ENCODE measurements around the gene HLTF.

Gene HLTF

DNA sequence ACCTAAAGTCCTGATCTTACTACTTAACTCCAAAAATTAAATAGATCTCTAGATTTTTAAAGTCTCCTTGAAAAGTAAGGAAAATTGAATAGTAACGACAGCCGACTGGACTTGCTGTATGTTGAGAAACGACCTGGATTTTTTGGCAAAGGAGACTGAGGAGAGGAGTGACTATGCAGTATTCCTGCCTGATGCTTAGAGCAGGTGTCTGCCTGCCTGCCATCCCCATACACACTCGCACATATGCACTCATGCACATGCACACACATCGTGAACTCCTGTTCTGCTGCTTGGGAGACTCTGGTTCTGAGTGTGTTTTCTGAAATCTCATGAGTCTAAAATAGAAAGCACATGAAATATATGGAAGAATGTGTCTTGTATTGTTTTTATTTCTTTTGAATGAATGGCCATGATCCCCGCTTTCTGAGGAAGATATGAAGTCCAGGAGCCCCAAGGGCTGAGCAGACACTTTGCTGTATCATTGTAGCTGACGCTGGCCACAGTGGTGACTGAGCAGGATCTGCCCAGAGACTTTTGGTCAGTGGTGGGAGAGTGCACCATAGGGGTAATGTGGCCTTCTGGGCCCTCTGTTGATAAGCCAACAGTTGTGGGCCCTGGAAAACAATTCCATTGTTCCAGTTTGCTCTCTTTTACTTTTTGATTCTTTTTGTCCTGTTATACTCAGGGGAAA, 78.6 kb downstream of the HLTF start:
- TF ChIP-seq Cebpa-rat (IDR thresholded peaks at IDR 0.05) = no peak
- Histone ChIP-seq H3K4me3 (no peak overlapping the region), H3K4me1 (peaks cover 0 to 29% (median 25%) of the 10 kb centered on the region in 10 experiments; a peak in 18 of 20 replicates), H3K4me2 (no peak overlapping the region), H3K9me3 (replicated peaks in 1 of 11) (no peaks in the 10 kb centered on the region), H3K9ac (no peak overlapping the region), H3K27me3 (no peaks in the 10 kb centered on the region), H4K20me1 (peaks cover 0 to 17% (median 4%) of the 10 kb centered on the region in 11 experiments; a peak in 9 of 22 replicates), H3K36me3 (peaks cover 53 to 89% (median 72%) of the 10 kb centered on the region in 11 experiments), H3K27ac (no peak overlapping the region)

DNA sequence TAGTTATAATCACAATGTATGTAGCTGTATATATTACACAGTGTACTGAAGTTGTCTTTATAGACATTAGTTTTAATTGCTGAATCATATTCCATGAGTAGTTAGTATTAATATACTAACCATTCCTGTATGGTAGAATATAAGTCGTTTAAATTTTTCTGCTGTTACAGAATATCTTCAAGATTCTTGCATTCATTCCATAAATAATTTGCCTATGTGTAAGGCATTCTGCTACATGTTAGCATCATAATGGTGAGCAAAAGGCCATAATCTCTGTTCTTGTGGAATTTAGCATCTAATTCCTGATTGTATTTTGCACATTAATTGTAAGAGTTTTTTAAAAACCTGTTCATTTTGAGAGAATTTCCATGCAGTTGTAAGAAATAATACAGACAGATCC, 80.9 kb downstream of the HLTF start:
- H3K4me2 ChIP-seq = no peak overlapping the region

DNA sequence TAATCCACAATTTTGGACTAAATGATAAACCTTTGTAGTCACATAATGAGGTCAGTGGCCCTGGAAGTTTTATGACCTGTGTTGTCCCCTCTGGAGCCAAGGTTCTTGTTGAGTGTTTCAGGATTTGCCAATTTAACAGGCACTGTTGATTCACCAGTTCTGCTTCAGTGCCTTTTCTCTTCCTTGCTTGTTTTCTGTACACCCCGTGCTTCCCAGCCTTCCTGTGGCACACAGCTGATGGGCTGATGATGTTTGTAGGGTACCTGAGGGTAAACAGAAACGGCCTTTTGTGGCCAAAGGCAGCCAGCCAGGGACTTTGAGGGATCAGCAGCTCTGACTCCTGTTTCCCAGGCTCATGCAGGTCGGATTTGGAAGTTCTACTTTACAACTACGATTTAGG, 81.7 kb downstream of the HLTF start:
- Histone ChIP-seq H3K9me3 (replicated peaks in 1 of 11) (no peaks in the 10 kb centered on the region), H3K4me2 (peak overlapping the region in 9 of 11 experiments; percentile 23 to 68 (median 61); a peak in 16 of 22 replicates), H3K9ac (peak overlapping the region in 2 of 11 experiments; percentile 1 to 18; a peak in 1 of 22 replicates), H3K36me3 (peaks cover 32 to 89% (median 59%) of the 10 kb centered on the region in 11 experiments), H3K27me3 (no peaks in the 10 kb centered on the region), H3K4me3 (no peak overlapping the region), H4K20me1 (peaks cover 0 to 20% (median 4%) of the 10 kb centered on the region in 11 experiments; a peak in 9 of 22 replicates), H3K27ac (peak overlapping the region in 4 of 11 experiments; percentile 12 to 38 (median 20); a peak in 3 of 22 replicates), H3K4me1 (peaks cover 0 to 25% (median 21%) of the 10 kb centered on the region in 10 experiments; a peak in 18 of 20 replicates)
- no peak for TF ChIP-seq Cebpa-rat (IDR thresholded peaks at IDR 0.05)

More for the DNA sequence above, 80.9 kb downstream of the HLTF start:
- Histone ChIP-seq H3K27me3 (no peaks in the 10 kb centered on the region), H3K9ac (no peak overlapping the region), H4K20me1 (peaks cover 0 to 18% (median 4%) of the 10 kb centered on the region in 11 experiments; a peak in 9 of 22 replicates), H3K4me1 (peaks cover 0 to 29% (median 25%) of the 10 kb centered on the region in 10 experiments; a peak in 18 of 20 replicates), H3K36me3 (peaks cover 32 to 89% (median 59%) of the 10 kb centered on the region in 11 experiments), H3K9me3 (replicated peaks in 1 of 11) (no peaks in the 10 kb centered on the region), H3K4me3 (no peak overlapping the region), H3K27ac (no peak overlapping the region)
- TF ChIP-seq Cebpa-rat (IDR thresholded peaks at IDR 0.05) = no peak

DNA sequence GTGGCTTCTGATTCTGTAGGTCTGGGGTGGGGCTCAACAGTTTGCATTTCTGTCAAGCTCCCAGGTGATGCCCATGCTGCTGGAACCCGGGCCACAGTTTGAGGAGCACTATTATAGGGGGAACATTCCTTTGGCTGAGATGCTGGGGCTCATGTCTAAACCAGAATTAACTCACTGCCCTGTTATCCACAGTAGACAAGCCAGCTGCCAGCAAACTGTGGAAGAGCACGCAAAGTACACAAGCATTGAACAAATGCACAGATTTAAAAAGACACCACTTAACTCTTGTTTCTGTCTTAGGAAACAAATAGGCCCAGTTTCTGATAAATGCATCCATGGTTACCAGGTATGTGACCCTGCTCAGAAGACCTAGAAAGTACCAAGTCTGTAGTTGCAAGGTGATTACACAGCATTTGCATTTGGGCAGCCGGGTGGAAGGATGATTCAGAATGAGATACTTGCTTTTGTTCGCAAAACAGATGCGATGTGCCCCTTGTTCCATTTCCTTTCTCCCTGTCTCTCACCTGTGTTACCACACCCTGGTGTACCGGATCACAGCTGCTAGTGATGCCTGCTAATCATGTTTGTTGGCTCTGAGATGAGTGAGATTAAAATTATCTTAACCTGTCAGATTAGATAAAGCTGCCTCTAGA, 82.6 kb downstream of the HLTF start:
- H3K4me3 ChIP-seq = no peak overlapping the region
- H4K20me1 ChIP-seq = peaks cover 0 to 29% (median 4%) of the 10 kb centered on the region in 11 experiments; a peak in 9 of 22 replicates
- no peaks in the 10 kb centered on the region for H3K9me3 ChIP-seq (replicated peaks in 1 of 11)
- H3K36me3 ChIP-seq = peaks cover 31 to 88% (median 57%) of the 10 kb centered on the region in 11 experiments
- H3K27me3 ChIP-seq = no peaks in the 10 kb centered on the region
- no peak for TF ChIP-seq Cebpa-rat (IDR thresholded peaks at IDR 0.05)
- no peak overlapping the region for H3K27ac ChIP-seq
- no peak overlapping the region for H3K9ac ChIP-seq
- H3K4me1 ChIP-seq = peaks cover 5 to 22% (median 20%) of the 10 kb centered on the region in 10 experiments; a peak in 19 of 20 replicates
- peak overlapping the region in 4 of 11 experiments; percentile 8 to 67 (median 58); a peak in 5 of 22 replicates for H3K4me2 ChIP-seq

DNA sequence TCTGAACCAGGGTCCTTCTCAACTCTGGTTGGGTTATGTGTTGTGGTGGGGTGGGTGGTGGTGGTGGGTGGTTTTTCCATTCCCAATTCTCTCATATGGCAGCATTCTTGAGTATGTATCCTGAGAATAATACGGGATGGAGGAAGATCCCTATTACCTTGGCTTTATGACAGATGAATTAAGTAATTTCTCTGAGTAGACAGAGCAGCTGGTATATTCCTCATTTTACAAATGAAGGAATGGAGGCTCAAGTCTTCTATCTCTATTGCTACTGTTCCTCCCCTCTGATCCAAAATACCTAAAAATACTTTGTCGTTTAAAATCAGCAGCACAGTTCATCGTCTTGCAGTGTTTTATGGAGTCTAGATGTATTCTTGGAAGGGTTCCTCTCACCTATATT, 84.6 kb downstream of the HLTF start:
- peaks cover 36 to 85% (median 62%) of the 10 kb centered on the region in 11 experiments for H3K36me3 ChIP-seq
- TF ChIP-seq Cebpa-rat (IDR thresholded peaks at IDR 0.05) = no peak
- H4K20me1 ChIP-seq = peaks cover 0 to 29% (median 4%) of the 10 kb centered on the region in 11 experiments; a peak in 9 of 22 replicates
- H3K27ac ChIP-seq = no peak overlapping the region
- no peak overlapping the region for H3K9ac ChIP-seq
- H3K4me3 ChIP-seq = no peak overlapping the region
- H3K4me1 ChIP-seq = peaks cover 13 to 34% (median 21%) of the 10 kb centered on the region in 10 experiments
- no peak overlapping the region for H3K4me2 ChIP-seq
- no peaks in the 10 kb centered on the region for H3K27me3 ChIP-seq
- H3K9me3 ChIP-seq (replicated peaks in 1 of 11) = no peaks in the 10 kb centered on the region

DNA sequence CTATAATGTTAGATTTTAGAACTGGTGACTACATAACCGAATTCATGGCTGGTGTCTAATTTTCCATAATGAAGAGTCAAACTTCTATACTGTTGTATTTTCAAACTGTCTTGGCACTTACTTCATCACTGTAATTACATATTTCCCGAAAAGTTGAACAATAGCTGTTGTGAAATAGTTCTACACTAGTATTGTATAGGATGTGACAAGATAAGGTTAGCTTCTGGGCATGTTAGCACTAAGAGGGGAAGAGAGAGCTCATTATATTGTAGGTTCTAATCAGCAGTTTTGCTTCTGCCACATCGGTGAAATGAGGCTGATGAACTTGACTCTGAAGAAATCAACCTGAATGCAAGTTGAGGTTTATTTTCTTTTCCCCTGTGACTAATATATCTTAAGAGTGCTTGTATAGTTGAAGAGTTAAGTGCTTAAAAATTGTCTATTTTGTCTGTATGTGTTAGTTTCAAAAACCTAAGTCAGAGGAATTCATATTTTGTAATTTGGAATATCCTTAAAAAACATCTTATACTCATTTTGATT, 86.1 kb downstream of the HLTF start:
- Histone ChIP-seq H4K20me1 (peaks cover 0 to 29% (median 4%) of the 10 kb centered on the region in 11 experiments; a peak in 9 of 22 replicates), H3K4me3 (no peak overlapping the region), H3K4me1 (peaks cover 13 to 34% (median 21%) of the 10 kb centered on the region in 10 experiments), H3K36me3 (peaks cover 50 to 87% (median 66%) of the 10 kb centered on the region in 11 experiments), H3K9me3 (replicated peaks in 1 of 11) (no peaks in the 10 kb centered on the region), H3K9ac (no peak overlapping the region), H3K27me3 (no peaks in the 10 kb centered on the region), H3K27ac (no peak overlapping the region), H3K4me2 (no peak overlapping the region)
- no peak for TF ChIP-seq Cebpa-rat (IDR thresholded peaks at IDR 0.05)

DNA sequence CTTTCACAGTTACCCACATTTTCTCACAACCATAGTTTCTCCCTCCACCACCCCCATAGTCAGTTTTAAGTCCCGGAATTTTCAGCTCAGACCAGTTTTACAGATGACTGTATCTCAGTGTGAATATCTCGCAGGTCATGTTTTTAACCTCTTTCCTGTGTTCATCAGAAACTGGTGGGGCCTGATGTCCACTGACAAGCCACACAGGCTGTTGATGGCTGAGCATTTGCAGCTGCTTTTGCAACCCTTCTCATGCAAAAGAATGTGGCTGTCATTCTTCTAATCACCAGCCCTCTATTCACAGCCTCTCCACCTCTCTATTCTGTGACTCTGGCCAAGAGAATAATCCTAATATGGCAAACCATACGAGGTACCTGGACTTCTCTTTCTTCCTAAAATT, 86.5 kb downstream of the HLTF start:
- Histone ChIP-seq H3K36me3 (peaks cover 55 to 90% (median 70%) of the 10 kb centered on the region in 11 experiments), H3K4me1 (peaks cover 13 to 33% (median 17%) of the 10 kb centered on the region in 10 experiments), H3K27ac (no peak overlapping the region), H3K9ac (no peak overlapping the region), H4K20me1 (peaks cover 0 to 29% (median 4%) of the 10 kb centered on the region in 11 experiments; a peak in 9 of 22 replicates), H3K9me3 (replicated peaks in 1 of 11) (no peaks in the 10 kb centered on the region), H3K27me3 (no peaks in the 10 kb centered on the region), H3K4me2 (no peak overlapping the region), H3K4me3 (no peak overlapping the region)
- TF ChIP-seq Cebpa-rat (IDR thresholded peaks at IDR 0.05) = no peak

DNA sequence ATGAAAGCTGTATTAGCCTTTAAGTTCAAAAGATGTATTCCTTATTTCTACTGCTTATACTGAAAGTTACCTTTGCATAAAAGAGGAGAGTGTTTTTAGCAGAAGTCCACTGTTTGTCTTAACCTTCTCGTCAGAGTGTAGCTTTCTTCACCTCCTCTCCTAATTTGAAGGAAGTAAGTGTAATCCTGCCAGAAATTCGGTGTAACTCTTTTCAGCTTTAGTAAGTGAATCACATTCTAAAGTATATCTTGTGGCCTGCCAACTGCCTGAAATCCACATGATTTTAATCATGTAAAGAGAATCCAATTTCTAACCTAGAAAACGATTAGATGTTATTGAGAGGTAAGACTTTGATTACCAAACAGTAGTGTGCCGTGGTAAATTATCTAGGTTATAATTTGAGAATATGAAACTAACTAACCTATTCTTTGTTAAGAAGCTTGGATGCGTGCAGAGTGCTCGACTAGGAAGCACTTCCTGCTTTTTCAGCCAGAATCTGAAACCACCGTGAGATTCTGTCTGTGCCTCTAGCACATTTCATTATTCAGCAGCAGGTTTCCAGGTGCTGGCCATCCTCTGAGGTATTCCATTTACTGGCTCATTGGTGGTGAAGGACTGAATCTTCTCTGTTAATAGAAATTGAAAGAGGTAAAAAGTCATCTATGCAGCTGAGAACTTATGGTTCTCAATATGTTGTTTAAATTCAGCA, 87.5 kb downstream of the HLTF start:
- TF ChIP-seq Cebpa-rat (IDR thresholded peaks at IDR 0.05) = no peak
- Histone ChIP-seq H3K4me3 (no peak overlapping the region), H3K9ac (no peak overlapping the region), H3K27ac (no peak overlapping the region), H3K9me3 (replicated peaks in 1 of 11) (no peaks in the 10 kb centered on the region), H4K20me1 (peaks cover 0 to 30% (median 6%) of the 10 kb centered on the region in 11 experiments; a peak in 9 of 22 replicates), H3K4me2 (peak overlapping the region in 3 of 11 experiments; percentile 8 to 27 (median 21); a peak in 2 of 22 replicates), H3K36me3 (peaks cover 64 to 91% (median 80%) of the 10 kb centered on the region in 11 experiments), H3K27me3 (no peaks in the 10 kb centered on the region), H3K4me1 (peaks cover 5 to 28% (median 12%) of the 10 kb centered on the region in 10 experiments)
